HepG2 (cell line): ENCODE measurements around the gene SHC3. TPM values are rescaled to one million over a fixed set of nuclear protein-coding genes. Genes with fewer than 3 reads are reported as not detected.

Source experiments
- ATAC-seq: fragments of 200-7000 bp; cut with Tn5 transposase; 3 replicates; pipeline ENCODE4 v1.9.1; 2020; ENCODE audit warnings: mild to moderate bottlenecking, moderate library complexity
- BruUV-seq: library from RNA; stranded (reverse); fragments of 400-500 nt; replicated peaks from 2 replicates; lab custom pipeline; 2021; lab: Mats Ljungman, UMichigan
- CTCF ChIA-PET: fragments of 300-600 bp; formaldehyde crosslinking; extraction: SDS; loops from one replicate; lab custom pipeline; 2021; ENCODE audit warnings: low total read pairs, inconsistent platforms, low intra/inter-chr PET ratio; lab: Yijun Ruan, JAX
- POLR2A ChIA-PET: fragments of 350-600 bp; sonication (Branson Sonifier 250); formaldehyde crosslinking; loops from one replicate; lab custom pipeline; 2020; ENCODE audit warnings: antibody characterized with exemption, inconsistent platforms; lab: Yijun Ruan, JAX
- DNase-seq: peaks from one replicate; pipeline ENCODE4 v3.0.0-alpha.2; 2015; ENCODE audit warnings: low spot score
- FAIRE-seq: peaks from 3 replicates; lab custom pipeline; 2011; peaks lifted over from hg19 to GRCh38; lab: Jason Lieb, UNC
- H2AFZ ChIP-seq: one replicate; pipeline ENCODE4 v1.6.1; 2011; ENCODE audit warnings: low read length, inconsistent platforms
- H3K27ac ChIP-seq: fragments of 300-600 bp; 3 replicates; pipeline ENCODE4 v1.8.0; 2011; ENCODE audit warnings: mixed run types, mild to moderate bottlenecking, mixed read lengths, low read length, inconsistent platforms; ENCODE audit not compliant: insufficient read depth; ENCODE audit errors: extremely low read length
- H3K27me3 ChIP-seq, 2 experiments: fragments of 200-600 bp in 1 of 2; 2 replicates in 1 of 2; 3 replicates in 1 of 2; pipeline versions ENCODE4 v1.6.0 to v1.8.0; 2011; ENCODE audit warnings: low read length in 2 of 2, mild to moderate bottlenecking in 2 of 2, moderate library complexity in 2 of 2, inconsistent platforms in 1 of 2; ENCODE audit not compliant: insufficient read depth in 2 of 2, control insufficient read depth in 1 of 2
- H3K36me3 ChIP-seq, 2 experiments: fragments of 200-600 bp in 1 of 2; replicated peaks in 1 of 2; 2 replicates in 1 of 2; 3 replicates in 1 of 2; pipeline versions ENCODE4 v1.5.1 to v1.8.0; 2011; ENCODE audit warnings: low read length in 2 of 2, inconsistent platforms in 1 of 2; ENCODE audit not compliant: insufficient read depth in 2 of 2, control insufficient read depth in 1 of 2
- H3K4me1 ChIP-seq: 2 replicates; pipeline ENCODE4 v1.5.1; 2012; ENCODE audit warnings: low read length, inconsistent platforms; ENCODE audit not compliant: insufficient read depth
- H3K4me2 ChIP-seq: 2 replicates; pipeline ENCODE4 v1.6.0; 2011; ENCODE audit warnings: low read depth, low read length, inconsistent platforms
- H3K4me3 ChIP-seq, 3 experiments: fragments of 200-600 bp in 1 of 3; sonication (generic), shearing (Covaris generic) in 1 of 3; replicated peaks in 1 of 3; 2 replicates each; pipeline ENCODE4 v1.5.1; 2011 to 2016; ENCODE audit warnings: low read length in 3 of 3, inconsistent platforms in 2 of 3, low read depth in 2 of 3, mild to moderate bottlenecking in 2 of 3, control low read depth in 1 of 3, mixed read lengths in 1 of 3; ENCODE audit not compliant: insufficient read depth in 1 of 3
- H3K79me2 ChIP-seq: one replicate; pipeline ENCODE4 v1.6.1; 2011; ENCODE audit warnings: low read length, inconsistent platforms; ENCODE audit not compliant: insufficient read depth
- H3K9ac ChIP-seq: 2 replicates; pipeline ENCODE4 v1.6.0; 2011; ENCODE audit warnings: mild to moderate bottlenecking, low read depth, low read length, inconsistent platforms; ENCODE audit not compliant: insufficient read depth
- H3K9me3 ChIP-seq: 2 replicates; pipeline ENCODE4 v1.5.1; 2012; ENCODE audit warnings: mild to moderate bottlenecking, low read length
- H4K20me1 ChIP-seq: 2 replicates; pipeline ENCODE4 v1.6.0; 2011; ENCODE audit warnings: inconsistent platforms, mild to moderate bottlenecking, low read length, moderate library complexity; ENCODE audit not compliant: insufficient read depth
- HNRNPK ChIP-seq: fragments of 200-400 bp; formaldehyde crosslinking; IDR thresholded peaks from 2 replicates; pipeline ENCODE4 v1.6.1; 2018; ENCODE audit warnings: low read length, low read depth, moderate library complexity, mild to moderate bottlenecking; ENCODE audit not compliant: poor library complexity, severe bottlenecking
- MLXIP ChIP-seq: sonication (generic); formaldehyde crosslinking; IDR thresholded peaks from 2 replicates; pipeline ENCODE4 v1.9.0; 2021; ENCODE audit warnings: missing genetic modification reagents, borderline replicate concordance
- NCOR1 ChIP-seq: fragments of 200-600 bp; sonication (generic); IDR thresholded peaks from 2 replicates; pipeline ENCODE4 v1.7.0; 2017; ENCODE audit warnings: antibody characterized with exemption, low read length, borderline replicate concordance
- NFAT5 ChIP-seq: sonication (generic); formaldehyde crosslinking; IDR thresholded peaks from 2 replicates; pipeline ENCODE4 v1.4.0; 2020; ENCODE audit warnings: missing genetic modification reagents
- NR2C2 ChIP-seq: sonication (generic); formaldehyde crosslinking; IDR thresholded peaks from 2 replicates; pipeline ENCODE4 v1.4.0; 2020; ENCODE audit warnings: missing genetic modification reagents, mild to moderate bottlenecking, moderate library complexity, borderline replicate concordance
- SNAI1 ChIP-seq: sonication (generic); formaldehyde crosslinking; IDR thresholded peaks from 2 replicates; pipeline ENCODE4 v1.5.0; 2020; ENCODE audit warnings: mild to moderate bottlenecking, missing genetic modification reagents, borderline replicate concordance
- ZBTB39 ChIP-seq: sonication (generic); formaldehyde crosslinking; IDR thresholded peaks from 2 replicates; pipeline ENCODE4 v1.5.0; 2020; ENCODE audit warnings: missing genetic modification reagents
- WGBS: methylation state at CpG from one replicate; pipeline ENCODE4 v1.1.6; 2017; ENCODE audit warnings: low lambda C conversion rate; 5-methylcytosine and 5-hydroxymethylcytosine counted together
- in situ Hi-C: cut with HindIII; loops from 2 replicates; pipeline ENCODE4 v1.10.0; 2017; ENCODE audit warnings: low pct_unique_long_range_greater_than_20kb; ENCODE audit not compliant: extremely low pct_ligation_motif_present
- intact Hi-C: fragments of 100-400 bp; cut with micrococcal nuclease; formaldehyde crosslinking; loops from one replicate; pipeline ENCODE4 v1.10.0; 2022; ENCODE audit not compliant: unreplicated experiment
- polyA plus RNA-seq, 8 experiments: library from polyadenylated mRNA; depleted of rRNA in 3 of 8; stranded (reverse) in 7 of 8; unstranded in 1 of 8; fragments of >200 nt; fragmentation: Illumina TruSeq in 4 of 8; extraction: Trizol in 4 of 8; gene quantifications; 2 replicates each; pipeline versions ENCODE4 v1.2.1 to v1.2.3, GENCODE V29; 2011 to 2016; ENCODE audit warnings: low read depth in 4 of 8, missing spikeins in 1 of 8, mixed read lengths in 1 of 8; ENCODE audit not compliant: insufficient read depth in 1 of 8
- total RNA-seq, 5 experiments: library from RNA; depleted of rRNA; stranded (reverse); fragments of >200 nt; fragmentation: Illumina TruSeq; extraction: Trizol; gene quantifications; 2 replicates each; pipeline ENCODE4 v1.2.3, GENCODE V29; 2016; ENCODE audit warnings: low read depth in 1 of 5

Gene SHC3
- total and polyA plus RNA-seq, 2 of the 13 experiments (the other 11 are each of a cell fraction or from before 2014, with no cell fraction given): 0.09 to 0.89 TPM

- no peaks in the 10 kb centered on the region for H3K36me3 ChIP-seq
- no peak for DNase-seq
- ATAC-seq: no peak
- FAIRE-seq: no peak
- H3K79me2 ChIP-seq: no peaks in the 10 kb centered on the region
- no peaks in the 10 kb centered on the region for H3K27me3 ChIP-seq
- no peak overlapping the region for H3K4me3 ChIP-seq
- CTCF ChIA-PET: no interaction called here
- 59% methylated on average over 3 of the region's 3 CpGs for WGBS
- H3K4me2 ChIP-seq: no peak overlapping the region
- POLR2A ChIA-PET: no interaction called here
- H3K27ac ChIP-seq: no peak overlapping the region
- no peak for TF ChIP-seq NCOR1
- H3K9me3 ChIP-seq: no peaks in the 10 kb centered on the region
- H2AFZ ChIP-seq: no peak overlapping the region
- no TSS peak for BruUV-seq
- H3K4me1 ChIP-seq: no peaks in the 10 kb centered on the region
- H3K9ac ChIP-seq: no peak overlapping the region
- H4K20me1 ChIP-seq: no peaks in the 10 kb centered on the region
- intact Hi-C loops (no loop called here), in situ Hi-C loops (no loop called here)
Measured at GRCh38 chr9:89145097-89145496, 33.5 kb downstream of the SHC3 start.

GRCh38 chr9:89144238-89144637 lies 34.4 kb downstream of the SHC3 start:
- Histone ChIP-seq H3K9ac (no peak overlapping the region), H3K36me3 (no peaks in the 10 kb centered on the region), H3K4me3 (no peak overlapping the region), H3K9me3 (no peaks in the 10 kb centered on the region), H3K27me3 (no peaks in the 10 kb centered on the region), H4K20me1 (no peaks in the 10 kb centered on the region), H3K4me2 (no peak overlapping the region), H2AFZ (no peak overlapping the region), H3K27ac (no peak overlapping the region), H3K79me2 (no peaks in the 10 kb centered on the region), H3K4me1 (no peaks in the 10 kb centered on the region)
- in situ Hi-C loops: no loop called here
- FAIRE-seq (no peak), ATAC-seq (no peak), DNase-seq (no peak)
- intact Hi-C loops: no loop called here
- ChIA-PET CTCF (no interaction called here), POLR2A (no interaction called here)
- BruUV-seq: no TSS peak
- 0% methylated on average over 2 of the region's 2 CpGs for WGBS
- TF ChIP-seq NR2C2 (CRISPR knock-in tag): no peak
- TF ChIP-seq HNRNPK: no peak
- TF ChIP-seq SNAI1: no peak
- TF ChIP-seq ZBTB39 (CRISPR knock-in tag): no peak
- no peak for TF ChIP-seq NFAT5
- no peak for TF ChIP-seq MLXIP (CRISPR knock-in tag)
